OCI-LY7 (cell line): Measurements from ENCODE around the gene CALN1. TPM values are rescaled to one million over a fixed set of nuclear protein-coding genes. Genes with fewer than 3 reads are reported as not detected.

Experiments used
- BruUV-seq: library from RNA; stranded (reverse); fragments of 400-500 nt; replicated peaks from 2 replicates; lab custom pipeline; 2021; lab: Mats Ljungman, UMichigan
- CTCF ChIA-PET: fragments of 300-600 bp; sonication (Branson Sonifier 250); formaldehyde crosslinking; loops from one replicate; lab custom pipeline; 2022; ENCODE audit warnings: antibody characterized with exemption; ENCODE audit not compliant: unreplicated experiment; lab: Charles Lee
- POLR2A ChIA-PET: fragments of 300-600 bp; sonication (Branson Sonifier 250); formaldehyde crosslinking; loops from one replicate; lab custom pipeline; 2022; ENCODE audit warnings: antibody characterized with exemption; lab: Charles Lee
- DNase-seq: peaks from one replicate; pipeline ENCODE4 v3.0.0-alpha.2; 2015; ENCODE audit warnings: low spot score
- H2AFZ ChIP-seq: fragments of 200-600 bp; sonication (generic), shearing (Covaris generic); 2 replicates; pipeline ENCODE4 v1.6.1; 2014; ENCODE audit warnings: mild to moderate bottlenecking, antibody characterized with exemption, low read length, moderate library complexity
- H3K27ac ChIP-seq: fragments of 200-600 bp; sonication (generic); 2 replicates; pipeline ENCODE4 v1.5.1; 2014; ENCODE audit warnings: mixed run types, low read depth, mild to moderate bottlenecking, moderate library complexity, low read length, inconsistent platforms; ENCODE audit not compliant: poor library complexity, severe bottlenecking
- H3K36me3 ChIP-seq: fragments of 200-600 bp; sonication (generic); 2 replicates; pipeline ENCODE4 v1.6.1; 2014; ENCODE audit warnings: mild to moderate bottlenecking, antibody characterized with exemption, low read length, moderate library complexity, mixed read lengths; ENCODE audit not compliant: insufficient read depth
- H3K4me1 ChIP-seq: fragments of 200-600 bp; sonication (generic); 2 replicates; pipeline ENCODE4 v1.5.1; 2014; ENCODE audit warnings: mild to moderate bottlenecking, low read length; ENCODE audit not compliant: insufficient read depth, poor library complexity, severe bottlenecking
- H3K4me2 ChIP-seq: fragments of 200-600 bp; sonication (generic); 2 replicates; pipeline ENCODE4 v1.6.1; 2014; ENCODE audit warnings: mild to moderate bottlenecking, low read length
- H3K4me3 ChIP-seq: fragments of 200-600 bp; sonication (generic); 2 replicates; pipeline ENCODE4 v1.5.1; 2014; ENCODE audit warnings: mild to moderate bottlenecking, low read depth, low read length; ENCODE audit not compliant: poor library complexity, severe bottlenecking
- H3K79me2 ChIP-seq: fragments of 200-600 bp; sonication (generic); 2 replicates; pipeline ENCODE4 v1.6.1; 2016; ENCODE audit warnings: low read depth, mild to moderate bottlenecking, low read length, moderate library complexity, mixed read lengths; ENCODE audit not compliant: insufficient read depth
- H3K9me2 ChIP-seq: fragments of 200-600 bp; sonication (generic); 2 replicates; pipeline ENCODE4 v1.6.1; 2016; ENCODE audit warnings: mild to moderate bottlenecking, low read length, mixed read lengths; ENCODE audit not compliant: insufficient read depth
- H3K9me3 ChIP-seq: fragments of 200-600 bp; sonication (generic); 2 replicates; pipeline ENCODE4 v1.6.1; 2014; ENCODE audit warnings: mild to moderate bottlenecking, mixed run types, low read length, mixed read lengths
- H4K20me1 ChIP-seq: fragments of 200-600 bp; sonication (generic); 2 replicates; pipeline ENCODE4 v1.6.1; 2014; ENCODE audit warnings: mild to moderate bottlenecking, antibody characterized with exemption, low read length, moderate library complexity, mixed read lengths; ENCODE audit not compliant: insufficient read depth
- CTCF ChIP-seq: fragments of 200-600 bp; sonication (generic); conservative IDR thresholded peaks from 2 replicates; pipeline ENCODE4 v1.5.1; 2014; ENCODE audit warnings: mild to moderate bottlenecking, antibody characterized with exemption, low read length, moderate library complexity, mixed read lengths
- EZH2phosphoT487 ChIP-seq: fragments of 200-600 bp; sonication (generic); IDR thresholded peaks from 2 replicates; pipeline ENCODE4 v1.6.1; 2018; ENCODE audit warnings: low read depth, borderline replicate concordance, mild to moderate bottlenecking, mixed run types, antibody characterized with exemption, low read length, moderate library complexity, mixed read lengths
- intact Hi-C: fragments of 100-400 bp; cut with micrococcal nuclease; formaldehyde crosslinking; loops from one replicate; pipeline ENCODE4 v1.10.0; 2022; ENCODE audit not compliant: unreplicated experiment
- total RNA-seq, 2 experiments: library from RNA; depleted of rRNA in 1 of 2; stranded (reverse); fragments of >200 nt in 1 of 2; shearing (Covaris generic) in 1 of 2; gene quantifications; 2 replicates each; pipeline ENCODE4 v1.2.3, GENCODE V29; 2014 to 2022

Gene CALN1
- total RNA-seq, 2 experiments from 2014 or later = not detected

- no peak overlapping the region for H2AFZ ChIP-seq
- H3K4me1 ChIP-seq = no peaks in the 10 kb centered on the region
- no peak for DNase-seq
- H3K4me2 ChIP-seq = no peak overlapping the region
- H3K79me2 ChIP-seq = no peaks in the 10 kb centered on the region
- TF ChIP-seq EZH2phosphoT487 = no peak
- TF ChIP-seq CTCF = no peak
- no peak overlapping the region for H3K4me3 ChIP-seq
- ChIA-PET POLR2A (no interaction called here), CTCF (no interaction called here)
- intact Hi-C loops = no loop called here
- H3K9me2 ChIP-seq = no peaks in the 10 kb centered on the region
- no peak overlapping the region for H3K27ac ChIP-seq
- no peaks in the 10 kb centered on the region for H4K20me1 ChIP-seq
- BruUV-seq = no TSS peak
- H3K36me3 ChIP-seq = no peaks in the 10 kb centered on the region
- no peaks in the 10 kb centered on the region for H3K9me3 ChIP-seq
These were observed 77.4 kb downstream of the CALN1 start for GRCh38 chr7:72334698-72335097.

- Histone ChIP-seq H3K9me2 (no peaks in the 10 kb centered on the region), H4K20me1 (no peaks in the 10 kb centered on the region), H3K4me1 (no peaks in the 10 kb centered on the region), H3K4me3 (no peak overlapping the region), H3K9me3 (no peaks in the 10 kb centered on the region), H3K4me2 (no peak overlapping the region), H3K27ac (no peak overlapping the region), H2AFZ (no peak overlapping the region), H3K79me2 (no peaks in the 10 kb centered on the region), H3K36me3 (no peaks in the 10 kb centered on the region)
- no peak for TF ChIP-seq EZH2phosphoT487
- TF ChIP-seq CTCF = peak; percentile 42
- ChIA-PET POLR2A (interaction anchor here (0.6 kb wide), 1 partner anchor 292 kb away, joined by 3 read pairs; no protein-coding TSS in a partner anchor), CTCF (interaction anchor here (0.6 kb wide), 1 partner anchor 41 kb away, joined by 3 read pairs; no protein-coding TSS in a partner anchor)
- no TSS peak for BruUV-seq
- no peak for DNase-seq
- intact Hi-C loops = no loop called here
These were observed 78.1 kb downstream of the CALN1 start for GRCh38 chr7:72334066-72334465.

- no peak overlapping the region for H3K27ac ChIP-seq
- H3K9me3 ChIP-seq = no peaks in the 10 kb centered on the region
- no peak overlapping the region for H3K4me3 ChIP-seq
- H4K20me1 ChIP-seq = no peaks in the 10 kb centered on the region
- H3K4me2 ChIP-seq = no peak overlapping the region
- DNase-seq = no peak
- BruUV-seq = no TSS peak
- CTCF ChIA-PET = no interaction called here
- H3K4me1 ChIP-seq = no peaks in the 10 kb centered on the region
- intact Hi-C loops = no loop called here
- H2AFZ ChIP-seq = no peak overlapping the region
- POLR2A ChIA-PET = no interaction called here
- TF ChIP-seq CTCF (no peak), EZH2phosphoT487 (no peak)
- H3K36me3 ChIP-seq = no peaks in the 10 kb centered on the region
- H3K79me2 ChIP-seq = no peaks in the 10 kb centered on the region
- no peaks in the 10 kb centered on the region for H3K9me2 ChIP-seq
These were observed 85.3 kb downstream of the CALN1 start for GRCh38 chr7:72326811-72327210.
